ENCODE measurements around the gene TRIM6. TPM values are rescaled to one million over a fixed set of nuclear protein-coding genes. Genes with fewer than 3 reads are reported as not detected.

Gene TRIM6
- total RNA-seq, 1 experiment from 2014 or later: 17.9 TPM

GRCh38 chr11:5605849-5606248 lies 9.4 kb downstream of the TRIM6 start:
- Histone ChIP-seq H3K27me3 (ENCODE audit: insufficient read depth, low read length) (no peaks in the 10 kb centered on the region), H4K20me1 (ENCODE audit: control insufficient read depth, insufficient read depth, insufficient read length) (no peaks in the 10 kb centered on the region), H4K5ac (ENCODE audit: insufficient read length, low read depth, low read length) (no peak overlapping the region), H3T11ph (ENCODE audit: low read length) (no peak overlapping the region), H2AFZ (ENCODE audit: low read length) (no peak overlapping the region), H3K4ac (ENCODE audit: low read depth, low read length) (no peak overlapping the region), H3K14ac (ENCODE audit: insufficient read depth, low read length) (no peak overlapping the region), H3K56ac (ENCODE audit: insufficient read length, low read depth, low read length) (no peak overlapping the region), H3K9ac (ENCODE audit: extremely low read depth, insufficient read length, low read length) (no peak overlapping the region), H3K79me1 (ENCODE audit: insufficient read depth, low read depth, low read length, poor library complexity, severe bottlenecking) (no peaks in the 10 kb centered on the region), H3K79me2 (ENCODE audit: insufficient read depth, low read length) (peaks cover 6% of the 10 kb centered on the region; the same call in 1 of the 2 replicates), H3K18ac (ENCODE audit: insufficient read length, low read depth, low read length) (no peak overlapping the region), H3K4me2 (ENCODE audit: insufficient read depth, insufficient read length, low read length) (no peak overlapping the region), H3K23ac (ENCODE audit: insufficient read length, low read depth, low read length) (no peak overlapping the region), H2AK5ac (ENCODE audit: insufficient read length, low read length) (no peak overlapping the region), H3K4me1 (ENCODE audit: insufficient read depth, low read length) (no peaks in the 10 kb centered on the region), H2BK20ac (ENCODE audit: low read depth, low read length, poor library complexity, severe bottlenecking) (no peak overlapping the region), H3K27ac (ENCODE audit: insufficient read length, low read depth, low read length) (no peak overlapping the region), H2BK120ac (ENCODE audit: low read depth, low read length, poor library complexity, severe bottlenecking) (no peak overlapping the region), H3K9me3 (ENCODE audit: control insufficient read depth, low read depth, low read length) (no peaks in the 10 kb centered on the region), H4K91ac (ENCODE audit: insufficient read length, low read depth, low read length) (no peak overlapping the region), H2BK5ac (ENCODE audit: insufficient read length, low read length) (no peak overlapping the region), H3K23me2 (ENCODE audit: insufficient read length, low read depth, low read length, poor library complexity, severe bottlenecking) (no peaks in the 10 kb centered on the region), H4K8ac (replicated peaks; ENCODE audit: insufficient read length, low read depth, low read length) (no peak overlapping the region), H2BK15ac (ENCODE audit: low read depth, low read length) (no peak overlapping the region), H2BK12ac (ENCODE audit: insufficient read length, low read depth, low read length) (no peak overlapping the region)
- Mint-ChIP-seq H3K4me1 (peaks cover 0 to 5% of the 10 kb centered on the region in 2 experiments; a peak in 1 of 4 replicates), H3K9me3 (no peaks in the 10 kb centered on the region), H3K27me3 (ENCODE audit: low read depth) (no peaks in the 10 kb centered on the region), H3K4me3 (no peak overlapping the region), H3K36me3 (ENCODE audit: insufficient read depth in 1 of 3, low read depth in 3 of 3) (peaks cover 34 to 66% (median 65%) of the 10 kb centered on the region in 3 experiments), H3K27ac (no peak overlapping the region)
- no peak for DNase-seq
- WGBS (ENCODE audit: extremely low coverage, insufficient read length, low lambda C conversion rate): no CpG with 5 or more reads among the region's 5 CpGs
- TF ChIP-seq CTCF (conservative IDR thresholded peaks at IDR 0.05): no peak

All from H9 (cell line).